Tongue (tissue), 2 donors: Measurements from ENCODE around the gene SIX5. TPM values are rescaled to one million over a fixed set of nuclear protein-coding genes. Genes with fewer than 3 reads are reported as not detected.
"Not testable (repeated sequence)": the region's sequence is repeated elsewhere in the genome, so short reads cannot be mapped to it uniquely, and the experiment has no call there.

Experiments
- DNase-seq: peaks from one replicate; pipeline ENCODE4 v3.0.0-alpha.2; 2015
- total RNA-seq: library from RNA; depleted of rRNA; stranded (reverse); fragments of >200 nt; gene quantifications from one replicate; pipeline ENCODE4 v1.2.3, GENCODE V29; 2014

Gene SIX5
- total RNA-seq, 1 donor from 2014 or later = 21.5 TPM

DNA sequence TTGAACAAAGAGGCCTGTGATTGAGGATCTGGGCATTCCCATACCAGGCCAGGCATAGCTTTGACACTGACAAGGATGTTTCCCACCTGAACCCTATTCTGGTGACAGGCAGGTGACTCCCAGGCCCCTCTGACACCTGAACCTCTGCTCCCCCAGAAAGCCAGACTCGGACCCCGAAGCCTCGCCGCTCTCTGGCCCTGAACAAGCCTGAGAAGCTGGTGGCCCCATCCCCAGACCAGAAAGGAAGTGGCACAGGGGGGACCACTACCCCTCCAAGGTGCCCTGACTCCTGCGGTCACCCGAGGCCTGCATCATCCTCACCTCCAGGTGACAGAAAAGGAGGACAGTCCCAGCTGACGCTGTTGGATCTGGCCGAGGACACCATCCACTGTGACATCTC, 14.7 kb downstream of the SIX5 start:
- no peak for DNase-seq

DNA sequence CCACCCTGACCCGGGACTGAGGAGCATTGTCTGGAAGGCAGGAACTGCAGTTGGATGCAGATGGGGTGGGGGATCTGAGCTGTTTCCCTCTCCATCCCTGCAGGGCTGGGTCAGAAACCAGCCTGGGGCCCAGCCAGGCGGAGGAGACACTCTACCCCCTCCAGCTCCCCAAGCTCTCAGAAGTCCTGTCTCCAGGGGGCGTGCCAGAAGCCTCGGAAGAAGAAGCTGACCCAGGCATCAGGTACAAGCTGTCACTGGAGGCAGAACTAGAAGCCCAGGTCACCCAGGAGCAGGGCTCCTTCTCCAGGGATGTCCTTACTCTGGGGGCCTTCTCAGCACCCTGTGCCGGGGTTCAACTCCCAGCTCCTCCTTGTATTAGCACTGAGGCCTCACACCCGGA, 15.5 kb downstream of the SIX5 start:
- DNase-seq = no peak

DNA sequence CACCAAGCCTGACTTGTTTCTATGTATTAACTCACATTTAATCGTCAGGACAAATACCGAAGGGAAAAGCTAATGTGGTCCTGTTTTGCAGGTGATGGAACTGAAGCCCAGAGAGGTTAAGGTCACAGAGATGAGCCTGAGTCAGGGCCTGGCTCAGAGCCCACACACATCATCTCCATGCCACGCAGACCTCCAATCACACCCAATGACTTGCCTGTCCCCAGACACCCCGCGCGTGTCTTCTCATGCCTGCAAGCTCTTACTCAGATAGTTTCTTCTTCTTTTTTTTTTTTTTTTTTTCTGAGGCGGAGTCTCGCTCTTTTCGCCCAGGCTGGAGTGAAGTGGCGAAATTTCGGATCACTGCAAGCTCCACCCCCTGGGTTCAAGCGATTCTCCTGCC, 16.4 kb downstream of the SIX5 start:
- DNase-seq = no peak

DNA sequence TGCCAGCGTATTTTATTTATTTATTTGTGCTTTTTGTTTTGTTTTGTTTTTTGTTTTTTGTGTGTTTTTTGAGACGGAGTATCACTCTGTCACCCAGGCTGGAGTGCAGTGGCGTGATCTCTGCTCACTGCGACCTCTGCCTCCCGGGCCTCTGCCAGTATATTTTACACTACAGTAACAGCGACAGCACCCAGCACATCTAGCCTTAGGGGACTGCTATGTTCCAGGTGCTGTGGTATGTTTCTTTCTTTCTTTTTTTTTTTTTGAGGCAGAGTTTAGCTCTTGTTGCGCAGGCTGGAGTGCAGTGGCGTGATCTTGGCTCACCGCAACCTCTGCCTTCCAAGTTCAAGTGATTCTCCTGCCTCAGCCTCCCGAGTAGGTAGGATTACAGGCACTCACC, 17.6 kb downstream of the SIX5 start:
- not testable (repeated sequence) for DNase-seq

DNA sequence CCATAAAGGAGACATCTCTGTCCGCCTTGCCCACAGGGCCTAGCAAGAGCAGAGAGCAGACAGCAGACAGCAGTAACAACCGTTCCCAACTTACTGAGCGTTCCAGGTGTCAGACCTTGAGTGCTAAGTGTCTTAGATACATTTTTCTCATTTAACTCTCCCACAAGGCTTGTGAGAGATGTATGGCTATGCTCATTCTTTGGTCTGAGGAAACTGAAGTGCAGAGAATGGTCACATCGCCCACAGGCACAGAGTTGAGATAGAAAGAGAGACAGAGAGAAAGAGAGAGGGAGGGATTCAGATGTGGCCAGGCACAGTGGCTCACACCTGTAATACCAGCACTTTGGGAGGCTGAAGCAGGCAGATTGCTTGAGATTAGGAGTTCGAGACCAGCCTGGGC, 21.5 kb downstream of the SIX5 start:
- no peak for DNase-seq

DNA sequence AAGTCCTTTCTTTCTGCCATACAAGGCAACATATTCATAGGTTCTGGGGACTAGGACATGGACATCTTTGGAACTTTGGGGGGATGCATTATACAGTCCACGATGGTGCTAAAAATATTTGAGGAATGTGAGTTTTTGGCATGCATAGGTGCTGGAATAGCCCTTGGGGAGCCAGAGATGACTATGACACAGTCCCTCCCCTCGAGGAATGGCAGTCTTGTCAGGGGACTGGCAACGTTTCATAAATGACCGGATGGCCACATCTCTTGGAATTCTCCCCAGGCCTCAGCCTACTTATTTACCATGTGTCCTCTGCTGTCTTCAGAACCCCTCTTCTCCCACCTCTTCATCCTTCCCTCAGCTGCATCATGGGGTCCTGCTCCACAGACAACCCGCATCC, 22.2 kb downstream of the SIX5 start:
- DNase-seq = no peak

DNA sequence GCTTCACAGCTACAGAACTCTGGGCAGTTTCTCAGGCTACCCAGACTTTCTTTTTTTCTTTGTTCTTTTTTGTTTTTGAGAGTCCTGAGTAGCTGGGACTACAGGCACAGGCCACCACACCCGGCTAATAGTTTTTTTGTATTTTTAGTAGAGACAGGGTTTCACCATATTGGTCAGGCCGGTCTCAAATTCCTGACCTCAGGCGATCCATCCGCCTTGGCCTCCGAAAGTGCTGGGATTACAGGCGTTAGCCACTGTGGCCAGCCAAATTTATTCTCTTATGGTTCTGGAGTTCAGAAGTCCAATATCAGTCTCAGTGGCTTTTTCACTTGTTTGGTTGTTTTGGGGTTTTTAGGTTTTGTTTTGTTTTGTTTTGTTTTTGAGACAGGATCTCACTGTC, 23.4 kb downstream of the SIX5 start:
- DNase-seq = no peak

DNA sequence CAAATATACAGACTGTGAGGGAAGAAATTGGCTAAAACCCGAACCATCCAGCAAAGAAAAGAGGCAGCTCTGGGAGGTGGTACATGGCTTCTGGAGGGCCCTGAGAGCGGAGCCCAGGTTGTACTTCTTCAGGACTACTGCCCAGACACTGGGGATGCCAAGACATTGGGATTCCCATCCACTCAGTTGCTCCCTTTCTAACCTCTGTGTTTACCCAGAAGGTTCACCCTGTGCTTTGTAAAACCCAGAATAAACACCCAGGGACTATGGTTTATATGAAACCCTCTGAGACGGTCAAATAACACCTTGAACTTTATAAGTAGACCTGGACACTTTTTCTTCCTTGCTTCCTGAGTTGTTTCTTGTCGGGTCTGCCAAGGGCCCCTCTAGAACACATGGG, 26.1 kb downstream of the SIX5 start:
- DNase-seq = no peak

DNA sequence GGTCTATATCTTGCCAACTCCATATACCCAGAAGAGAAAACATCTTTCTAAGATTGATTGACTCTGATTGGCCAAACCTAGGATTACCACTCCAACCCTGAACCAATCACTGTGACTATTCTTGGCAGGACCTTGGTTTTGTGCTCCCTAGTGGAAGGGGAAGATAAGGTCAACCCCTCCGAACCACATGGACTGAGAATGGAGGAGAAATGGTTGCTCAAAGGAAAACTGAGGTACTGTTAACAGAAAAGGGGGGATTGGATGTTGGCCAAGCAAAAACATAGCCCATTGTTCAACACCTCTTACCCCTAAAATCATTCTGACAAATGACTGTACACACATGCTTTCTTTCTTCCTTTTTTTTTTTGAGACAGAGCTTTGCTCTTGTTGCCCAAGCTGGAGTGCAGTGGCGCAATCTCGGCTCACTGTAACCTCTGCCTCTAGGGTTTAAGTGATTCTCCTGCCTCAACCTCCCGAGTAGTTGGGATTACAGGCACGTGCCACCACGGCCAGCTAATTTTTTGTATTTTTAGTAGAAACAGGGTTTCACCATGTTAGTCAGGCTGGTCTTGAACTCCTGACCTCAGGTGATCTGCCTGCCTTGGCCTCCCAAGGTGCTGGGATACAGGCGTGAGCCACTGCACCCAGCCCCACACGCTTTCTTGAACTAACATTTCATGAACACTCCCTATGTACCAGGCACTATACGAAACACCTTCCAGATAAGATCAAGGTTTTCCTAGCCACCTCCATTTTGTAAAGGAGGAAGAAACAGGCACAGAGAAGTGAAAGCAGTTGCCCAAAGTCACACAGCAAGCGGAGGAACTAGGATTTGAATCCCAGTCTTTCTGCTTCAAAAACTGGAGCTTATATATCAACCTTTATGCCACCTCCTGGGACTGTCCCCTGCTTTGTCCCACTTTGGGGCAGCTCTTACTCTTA, 29.3 kb downstream of the SIX5 start:
- DNase-seq = no peak

DNA sequence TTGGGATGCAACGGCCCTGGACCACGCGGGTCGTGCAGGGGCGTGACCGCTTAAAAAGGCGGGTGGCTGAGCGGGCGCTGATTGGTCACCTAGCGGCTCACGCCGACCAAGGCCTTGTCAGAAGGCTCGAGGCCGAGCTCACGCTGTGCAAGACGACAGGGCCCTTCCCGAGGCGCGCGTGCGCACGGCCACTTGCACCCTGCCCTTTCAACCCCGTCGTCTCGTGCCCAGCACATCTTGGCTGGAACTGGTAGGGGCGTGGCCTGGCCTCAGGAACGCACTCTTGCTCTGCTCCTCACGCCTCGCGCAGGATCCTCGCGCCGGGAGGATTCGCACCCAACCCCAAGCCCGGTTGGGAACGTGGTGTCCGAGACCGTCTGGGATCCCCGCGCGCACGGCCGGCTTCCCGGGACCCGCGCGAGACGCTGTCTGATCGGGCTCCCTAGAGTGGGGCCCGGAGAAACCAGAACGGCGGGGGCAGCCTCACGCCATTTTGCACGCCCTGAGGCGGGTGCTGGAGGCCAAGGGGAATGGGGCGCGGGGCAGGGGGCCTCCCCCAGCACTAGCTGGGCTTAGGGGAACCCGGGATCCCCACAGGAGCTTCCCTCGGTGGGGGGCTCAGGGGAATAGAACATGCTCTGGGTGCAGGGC, 35.8 kb downstream of the SIX5 start, which contains the start of gene MEIOSIN:
TSS of gene MEIOSIN (plus strand) at position 280 of the 651 bp plus-strand sequence. CDS start 1,938 bp downstream, outside the sequence.
- no peak for DNase-seq

DNA sequence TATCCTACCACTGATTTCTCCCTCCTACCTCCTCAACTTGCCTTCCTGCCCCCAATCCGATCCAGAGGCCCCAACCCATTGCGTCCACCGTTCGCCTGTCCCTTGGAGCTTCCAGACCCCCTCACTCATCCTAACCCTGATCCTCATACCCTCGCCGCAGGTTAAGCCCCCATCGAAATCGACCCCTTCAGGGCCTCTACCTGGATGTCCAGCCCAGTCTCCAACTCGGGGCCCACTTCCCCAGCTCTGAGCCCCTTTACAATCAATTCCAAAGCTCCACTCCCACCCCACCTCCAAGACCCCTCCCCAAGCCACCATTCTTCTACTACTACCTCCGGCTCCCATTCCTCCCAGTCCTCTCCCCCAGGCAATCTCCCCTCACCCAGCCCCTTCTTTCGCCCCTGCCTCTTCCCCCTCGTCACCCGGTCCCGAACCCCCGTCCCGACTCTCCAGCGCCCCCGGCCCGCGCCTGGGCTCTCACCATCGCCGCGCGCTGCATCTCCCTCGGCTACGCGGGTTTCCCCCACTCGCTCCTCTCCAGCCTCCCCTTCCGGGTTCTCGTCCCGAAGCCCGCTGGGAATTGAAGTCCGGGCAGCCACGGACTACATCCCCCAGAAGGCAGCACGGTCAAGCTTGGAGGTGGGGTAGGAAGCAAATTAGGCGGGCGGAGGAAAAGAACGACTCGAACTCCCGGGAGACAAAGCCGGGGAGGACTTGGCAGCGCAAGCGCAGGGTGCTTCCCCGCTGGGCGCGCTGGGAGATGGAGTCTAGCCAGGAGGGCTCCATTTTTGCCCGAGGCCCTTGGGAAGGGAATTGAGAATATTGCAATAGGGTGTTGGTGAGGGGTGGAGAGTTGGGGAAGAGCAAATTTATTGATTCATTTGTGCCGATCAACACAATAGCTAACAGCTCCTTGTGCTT, 38.4 kb downstream of the SIX5 start, which contains the start of gene FBXO46:
TSS of gene FBXO46 (minus strand) at position 529 of the 921 bp plus-strand sequence. CDS start 17,401 bp downstream, outside the sequence.
- peak; percentile 99 for DNase-seq

DNA sequence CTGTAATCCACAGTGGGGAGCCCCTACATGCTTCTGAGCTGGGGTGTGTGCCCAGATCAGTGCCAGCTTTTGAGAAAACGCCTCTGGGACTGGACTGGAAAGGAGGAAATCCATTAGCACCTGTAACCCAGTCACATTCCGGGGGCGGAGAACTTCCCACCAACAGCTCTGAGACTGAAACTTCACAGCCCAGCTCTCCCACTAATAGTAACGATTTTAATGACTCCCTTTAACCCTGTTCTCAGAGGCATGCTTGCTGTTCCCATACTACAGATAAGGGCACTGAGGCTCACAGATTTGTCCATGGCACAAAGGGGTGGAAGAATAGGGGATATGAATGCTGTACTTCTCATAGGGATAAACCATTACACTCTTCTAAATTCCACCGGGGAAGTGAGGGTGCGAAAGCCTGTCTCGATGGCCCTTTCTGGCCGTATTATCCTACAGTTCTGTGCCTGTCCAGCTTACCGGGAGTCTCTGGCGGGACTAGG, 39.2 kb downstream of the SIX5 start:
- DNase-seq = peak; percentile 14

DNA sequence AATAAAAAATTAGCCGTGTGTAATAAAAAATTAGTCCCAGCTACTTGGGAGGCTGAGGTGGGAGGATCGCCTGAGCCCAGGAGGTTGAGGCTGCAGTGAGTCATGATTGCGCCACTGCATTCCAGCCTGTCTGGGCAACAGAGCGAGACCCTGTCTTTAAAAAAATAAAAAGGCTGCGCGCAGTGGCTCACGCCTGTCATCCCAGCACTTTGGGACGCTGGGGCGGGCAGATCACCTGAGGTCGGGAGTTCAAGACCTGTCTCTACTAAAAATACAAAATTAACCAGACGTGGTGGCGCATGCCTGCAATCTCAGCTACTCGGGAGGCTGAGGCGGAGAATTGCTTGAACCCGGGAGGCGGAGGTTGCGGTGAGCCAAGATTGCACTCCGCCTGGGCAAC, 40.4 kb downstream of the SIX5 start:
- not testable (repeated sequence) for DNase-seq

DNA sequence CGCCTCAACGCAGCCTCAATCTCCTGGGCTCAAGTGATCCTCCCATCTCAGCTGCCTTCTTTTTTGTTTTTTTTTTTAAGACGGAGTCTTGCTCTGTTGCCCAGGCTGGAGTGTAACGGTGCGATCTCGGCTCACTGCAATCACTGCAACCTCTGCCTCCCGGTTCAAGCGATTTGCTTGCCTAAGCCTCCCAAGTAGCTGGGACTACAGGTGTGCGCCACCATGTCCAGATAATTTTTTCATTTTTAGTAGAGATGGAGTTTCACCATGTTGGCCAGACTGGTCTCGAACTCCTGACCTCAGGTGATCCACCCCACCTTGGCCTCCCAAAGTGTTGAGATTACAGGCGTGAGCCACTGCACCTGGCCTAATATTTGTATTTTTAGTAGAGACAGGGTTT, 49.0 kb downstream of the SIX5 start:
- DNase-seq = not testable (repeated sequence)

DNA sequence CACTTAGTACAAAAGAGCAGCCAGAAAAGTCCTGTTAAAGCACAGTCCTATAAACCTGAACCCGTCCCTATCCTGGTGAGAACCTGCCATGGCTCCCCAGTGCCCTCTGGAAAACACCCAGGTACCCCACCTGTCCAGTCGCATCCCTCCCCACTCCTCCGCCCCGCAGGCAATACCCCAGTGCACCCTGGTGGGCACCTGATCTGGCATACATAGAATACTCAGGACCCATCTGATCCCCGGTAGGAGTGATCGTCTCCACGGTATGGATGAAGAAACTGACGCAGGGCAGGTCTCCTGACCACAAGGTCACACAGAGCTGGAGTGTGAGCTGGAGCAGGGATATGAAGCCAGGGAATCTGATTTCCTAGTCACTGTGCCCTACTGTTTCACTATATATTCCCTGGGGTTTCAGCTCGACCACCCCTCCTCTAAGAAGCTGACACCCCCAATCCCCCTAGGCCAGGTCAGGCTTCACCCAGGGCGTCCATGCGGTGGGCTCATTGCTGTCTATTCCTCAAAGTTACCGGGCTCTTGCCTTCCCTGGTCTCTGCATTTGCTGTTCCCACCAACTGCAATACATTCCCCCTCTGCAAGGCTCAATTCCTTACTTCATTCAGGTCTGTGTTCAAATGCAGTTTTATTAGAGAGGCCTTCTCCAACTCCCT, 50.9 kb downstream of the SIX5 start:
- DNase-seq = no peak

DNA sequence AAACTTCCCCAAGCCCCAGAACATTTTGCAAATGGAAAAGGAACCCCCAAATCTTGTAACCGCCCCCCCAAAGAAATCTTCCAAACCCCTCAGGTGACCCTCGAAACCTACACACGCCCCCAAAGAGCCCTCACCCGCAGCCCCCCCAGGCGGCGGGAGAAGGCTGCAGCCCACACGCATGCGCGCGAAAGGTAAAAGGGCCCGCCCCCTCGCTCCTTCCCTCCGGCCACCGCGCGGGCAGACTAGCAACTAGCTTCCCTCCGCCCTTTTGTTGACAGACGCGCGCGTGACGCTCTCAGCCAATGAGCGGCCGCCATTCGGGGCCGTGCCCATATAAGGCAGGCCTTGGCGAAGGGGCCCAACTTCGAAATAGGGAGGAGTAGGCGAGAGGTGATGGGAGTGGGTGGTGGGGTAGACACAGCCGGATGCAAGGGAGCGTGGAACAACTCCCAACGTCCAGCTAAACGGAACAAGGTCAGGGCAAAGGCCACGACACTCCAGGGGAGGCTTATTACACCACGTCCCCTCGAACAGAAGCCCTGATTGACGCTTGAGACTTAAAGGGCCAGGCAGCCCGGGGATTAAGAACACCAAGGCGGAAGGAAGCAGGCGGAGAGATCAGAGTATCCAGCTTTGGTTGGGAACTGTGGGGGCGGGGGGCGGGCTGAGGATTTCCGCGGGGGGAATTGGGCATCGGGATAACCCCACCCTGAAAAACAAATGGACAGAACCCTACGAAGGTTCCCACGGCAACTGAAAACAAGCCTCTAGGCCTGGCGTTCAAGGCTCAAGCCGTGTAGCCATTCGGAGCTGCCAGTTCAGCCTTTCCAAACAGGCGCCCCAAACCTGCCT, 51.7 kb downstream of the SIX5 start:
- DNase-seq = peak; percentile 100

DNA sequence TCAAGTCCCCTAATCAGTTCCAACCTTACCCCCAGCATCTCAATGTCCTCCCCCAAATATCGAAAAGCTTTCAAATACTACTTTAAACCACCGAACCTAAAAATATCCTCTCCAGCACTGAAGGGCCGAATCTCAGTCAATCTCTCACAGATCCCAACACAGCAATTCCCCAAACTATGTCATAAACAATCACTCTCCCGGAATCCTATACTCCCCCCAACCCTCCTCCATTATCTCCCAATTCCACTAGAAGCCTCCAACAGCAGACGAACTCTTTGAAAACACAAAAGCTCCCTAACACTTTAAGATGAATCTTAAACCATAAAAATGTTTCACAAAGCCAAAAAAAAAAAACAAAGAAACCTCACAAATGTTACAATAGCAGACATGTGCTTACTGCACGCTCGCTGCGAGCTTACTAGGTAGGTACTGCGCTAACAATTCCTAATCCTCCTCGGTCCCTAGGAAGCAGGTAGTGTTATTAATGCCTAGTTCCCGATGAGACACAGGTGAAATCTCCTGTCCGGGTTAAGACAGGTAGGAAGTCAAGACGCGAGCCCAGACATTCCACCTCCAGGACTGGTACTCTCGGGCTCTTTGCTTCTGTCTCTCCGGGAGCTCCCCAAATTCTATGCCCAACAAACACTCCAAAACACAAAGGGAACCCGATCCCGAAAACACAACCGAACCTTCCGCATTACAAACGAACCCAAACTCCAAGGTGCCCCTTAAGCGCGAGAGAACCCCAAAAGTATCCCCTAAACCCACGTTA, 52.5 kb downstream of the SIX5 start:
- DNase-seq = peak; percentile 54

DNA sequence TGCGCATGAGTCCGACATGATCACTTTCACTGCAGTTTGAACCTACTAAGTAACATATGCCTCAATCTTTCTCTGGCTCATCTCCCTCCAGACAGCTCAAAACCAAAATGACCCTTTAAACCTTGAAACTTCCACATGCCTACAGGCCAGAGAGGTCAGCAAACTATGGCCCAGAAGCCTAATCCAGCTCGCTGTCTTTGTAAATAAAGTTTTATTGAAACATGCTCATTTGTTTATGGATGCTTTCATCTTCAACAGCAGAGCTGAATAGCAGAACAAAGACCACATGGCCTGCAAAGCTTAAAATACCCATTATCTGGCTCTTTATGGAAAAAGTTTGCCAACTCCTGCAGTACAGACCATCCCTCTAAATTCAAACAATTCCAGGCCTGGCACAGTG, 53.9 kb downstream of the SIX5 start:
- no peak for DNase-seq
